ENCODE measurements around the gene CELA3A.
A peak's percentile ranks its signal among the peaks of the same experiment; 100 is the strongest.
"Not testable (repeated sequence)": the region's sequence is repeated elsewhere in the genome, so short reads cannot be mapped to it uniquely, and the experiment has no call there.

Gene CELA3A

DNA sequence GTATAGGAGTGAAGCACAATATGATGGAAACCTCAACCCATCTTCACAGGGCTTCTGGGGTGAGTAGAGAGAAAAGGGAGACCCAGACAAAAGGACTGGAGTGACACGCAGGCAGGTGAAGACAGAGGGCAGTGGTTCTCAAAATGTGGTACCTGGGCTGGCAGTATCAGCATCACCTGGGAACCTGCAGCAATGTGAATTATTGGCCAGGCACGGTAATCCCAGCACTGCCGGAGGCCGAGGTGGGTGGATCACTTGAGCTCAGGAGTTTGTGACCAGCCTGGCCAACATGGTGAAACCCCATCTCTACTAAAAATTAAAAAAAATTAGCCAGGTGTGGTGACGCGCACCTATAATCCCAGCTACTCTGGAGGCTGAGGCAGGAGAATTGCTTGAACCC lies 19.3 kb upstream of the CELA3A start:
- DNase-seq: not testable (repeated sequence)

GRCh38 chr1:21983539-21983938 lies 17.9 kb upstream of the CELA3A start:
- DNase-seq: not testable (repeated sequence)

GRCh38 chr1:21985893-21986292 lies 15.6 kb upstream of the CELA3A start:
- DNase-seq: not testable (repeated sequence)

GRCh38 chr1:21986386-21986785 lies 15.1 kb upstream of the CELA3A start:
- not testable (repeated sequence) for DNase-seq

DNA sequence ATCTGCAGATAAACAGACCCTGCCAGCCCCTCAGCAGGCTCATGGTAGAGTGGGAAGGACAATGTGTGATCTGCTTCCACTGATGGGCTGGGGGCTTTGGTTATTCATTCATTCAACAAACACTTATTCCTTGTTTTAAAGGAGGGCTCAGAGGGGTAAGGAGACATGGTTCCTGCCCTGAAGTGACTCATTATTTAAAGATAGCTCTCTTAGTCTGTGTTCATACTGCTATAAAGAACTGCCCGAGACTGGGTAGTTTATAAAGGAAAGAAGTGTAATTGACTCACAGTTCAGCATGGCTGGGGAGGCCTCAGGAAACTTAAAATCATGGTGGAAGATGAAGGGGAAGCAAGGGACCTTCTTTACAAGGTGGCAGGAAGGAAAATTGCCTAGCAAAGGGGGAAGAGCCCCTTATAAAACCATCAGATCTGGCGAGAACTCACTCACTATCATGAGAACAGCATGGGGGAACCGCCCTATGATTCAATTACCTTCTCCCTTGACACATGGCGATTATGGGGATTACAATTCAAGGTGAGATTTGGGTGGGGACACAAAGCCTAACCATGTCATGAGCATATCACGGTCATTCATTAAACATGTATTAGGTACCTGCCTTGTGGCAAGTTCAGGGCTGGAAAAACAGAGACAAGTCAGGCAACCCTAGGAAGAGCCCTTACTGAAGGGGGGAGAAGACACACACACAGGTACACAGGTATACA lies 11.6 kb upstream of the CELA3A start:
- not testable (repeated sequence) for DNase-seq

GRCh38 chr1:21992186-21992585 lies 9.3 kb upstream of the CELA3A start:
- DNase-seq: not testable (repeated sequence)

DNA sequence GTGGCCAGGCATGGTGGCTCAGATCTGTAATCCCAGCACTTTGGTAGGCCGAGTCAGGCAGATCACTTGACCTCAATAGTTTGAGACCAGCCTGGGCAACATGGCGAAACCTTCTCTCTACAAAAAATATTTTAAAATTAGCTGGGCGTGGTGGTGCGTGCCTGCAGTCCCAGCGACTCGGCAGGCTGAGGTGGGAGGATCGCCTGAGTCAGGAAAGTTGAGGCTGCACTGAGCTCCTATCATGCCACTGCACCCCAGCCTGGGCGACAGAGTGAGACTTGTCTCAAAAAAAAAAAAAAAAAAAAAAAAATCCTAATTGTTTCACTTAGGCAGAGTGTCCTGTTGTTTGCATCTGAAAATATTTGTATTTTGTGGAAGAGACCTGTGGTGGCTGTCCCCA lies 6.7 kb upstream of the CELA3A start:
- not testable (repeated sequence) for DNase-seq

- DNase-seq: not testable (repeated sequence)
Observed at GRCh38 chr1:21996663-21996970, 4.8 kb upstream of the CELA3A start.

GRCh38 chr1:21997891-21998623 lies 3.4 kb upstream of the CELA3A start:
- DNase-seq: not testable (repeated sequence)

DNA sequence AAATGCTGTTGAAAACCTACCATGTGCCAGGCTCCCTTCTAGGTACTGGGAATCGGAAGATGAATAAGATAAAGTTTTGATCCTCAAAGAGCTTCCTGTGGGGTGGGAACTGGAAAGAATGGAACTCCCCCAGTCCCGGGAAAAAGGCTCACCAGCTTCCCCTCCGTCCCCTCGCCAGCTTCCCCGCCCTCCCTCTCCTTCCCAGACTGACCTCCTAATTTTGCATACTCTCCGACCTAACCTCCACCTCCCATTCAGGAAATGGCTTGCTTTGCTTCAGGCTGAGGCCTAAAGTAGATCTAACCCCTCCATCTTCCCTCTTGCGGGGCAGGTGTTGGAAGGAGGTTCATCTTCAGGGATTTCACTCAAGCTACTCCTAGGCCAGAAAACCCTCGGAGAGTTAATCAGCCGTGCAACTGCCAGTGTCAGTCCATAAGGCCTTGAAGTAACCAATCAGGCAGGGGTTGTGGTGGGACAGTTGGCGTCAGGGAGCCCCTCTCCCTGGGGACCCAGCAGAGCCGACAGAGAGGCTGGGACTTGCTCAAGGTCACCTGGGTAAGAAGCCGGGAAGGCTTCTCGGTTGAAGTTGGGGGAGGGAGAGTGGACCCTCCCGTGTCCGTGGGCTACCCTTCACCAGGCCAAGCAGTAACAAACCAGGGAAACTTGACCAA lies 2.7 kb upstream of the CELA3A start:
- not testable (repeated sequence) for DNase-seq

- DNase-seq: not testable (repeated sequence)
Observed at GRCh38 chr1:21999645-22000044, 1.8 kb upstream of the CELA3A start.

- not testable (repeated sequence) for DNase-seq
Observed at GRCh38 chr1:22002461-22002860, 1.0 kb downstream of the CELA3A start.

DNA sequence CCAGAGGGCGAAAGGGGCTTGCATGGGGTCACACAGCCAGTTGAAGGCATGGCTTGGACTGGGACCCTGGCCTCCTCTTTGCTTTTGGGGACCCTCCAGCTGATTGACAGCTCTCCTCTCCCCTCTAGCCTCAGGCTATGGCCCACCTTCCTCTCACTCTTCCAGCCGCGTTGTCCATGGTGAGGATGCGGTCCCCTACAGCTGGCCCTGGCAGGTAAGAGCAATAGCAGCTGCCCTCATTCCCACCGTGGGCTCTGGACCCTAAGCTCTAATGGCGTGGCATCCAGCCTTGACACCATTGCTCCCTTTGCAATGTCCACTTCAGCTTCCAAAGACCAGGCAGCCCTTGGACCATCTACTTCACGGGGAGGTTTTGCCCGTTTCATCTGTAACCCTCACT lies 1.4 kb downstream of the CELA3A start:
- not testable (repeated sequence) for DNase-seq

GRCh38 chr1:22003959-22004358 lies 2.5 kb downstream of the CELA3A start:
- not testable (repeated sequence) for DNase-seq

- DNase-seq: not testable (repeated sequence)
Observed at GRCh38 chr1:22005261-22006149, 4.0 kb downstream of the CELA3A start.

DNA sequence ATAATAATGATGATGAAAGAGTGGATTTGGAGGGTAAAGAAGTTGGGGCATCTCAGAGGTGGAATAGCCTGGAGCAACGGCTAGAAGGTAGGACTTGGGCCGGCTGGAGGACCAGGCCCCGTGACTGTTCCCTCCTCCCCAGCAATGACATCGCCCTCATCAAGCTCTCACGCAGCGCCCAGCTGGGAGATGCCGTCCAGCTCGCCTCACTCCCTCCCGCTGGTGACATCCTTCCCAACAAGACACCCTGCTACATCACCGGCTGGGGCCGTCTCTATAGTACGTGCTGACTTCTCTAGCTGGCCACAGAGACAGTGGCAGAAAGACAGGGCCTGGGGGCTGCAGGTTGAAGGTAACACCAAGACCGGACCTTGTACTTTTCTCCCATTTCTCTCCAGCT lies 5.3 kb downstream of the CELA3A start:
- not testable (repeated sequence) for DNase-seq

DNA sequence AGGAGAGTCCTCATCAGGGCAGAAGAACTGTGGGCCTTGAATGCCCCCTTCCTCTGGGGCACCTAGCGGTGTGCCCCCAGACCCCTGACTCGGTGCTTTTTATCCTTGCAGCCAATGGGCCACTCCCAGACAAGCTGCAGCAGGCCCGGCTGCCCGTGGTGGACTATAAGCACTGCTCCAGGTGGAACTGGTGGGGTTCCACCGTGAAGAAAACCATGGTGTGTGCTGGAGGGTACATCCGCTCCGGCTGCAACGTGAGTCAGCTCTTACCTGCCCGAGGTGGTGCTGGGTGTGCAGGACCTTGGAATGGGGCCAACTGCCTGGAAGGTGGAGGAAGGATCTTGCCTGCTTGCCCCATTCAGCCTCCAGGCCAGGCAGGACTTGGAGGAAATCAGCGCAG lies 5.8 kb downstream of the CELA3A start:
- not testable (repeated sequence) for DNase-seq

GRCh38 chr1:22009566-22009965 lies 8.1 kb downstream of the CELA3A start:
- not testable (repeated sequence) for DNase-seq

DNA sequence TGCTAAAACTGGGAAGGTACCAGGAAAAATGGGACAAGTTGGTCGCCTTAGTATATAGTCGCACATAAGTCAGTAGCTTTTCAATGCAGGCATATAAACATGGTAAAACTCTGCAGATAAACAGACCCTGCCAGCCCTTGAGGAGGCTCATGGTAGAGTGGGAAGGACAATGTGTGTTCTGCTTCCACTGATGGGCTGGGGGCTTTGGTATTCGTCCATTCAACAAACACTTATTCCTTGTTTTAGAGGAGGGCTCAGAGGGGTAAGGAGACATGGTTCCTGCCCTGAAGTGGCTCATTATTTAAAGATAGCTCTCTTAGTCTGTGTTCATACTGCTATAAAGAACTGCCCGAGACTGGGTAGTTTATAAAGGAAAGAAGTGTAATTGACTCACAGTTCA lies 11.3 kb downstream of the CELA3A start:
- DNase-seq: not testable (repeated sequence)

DNA sequence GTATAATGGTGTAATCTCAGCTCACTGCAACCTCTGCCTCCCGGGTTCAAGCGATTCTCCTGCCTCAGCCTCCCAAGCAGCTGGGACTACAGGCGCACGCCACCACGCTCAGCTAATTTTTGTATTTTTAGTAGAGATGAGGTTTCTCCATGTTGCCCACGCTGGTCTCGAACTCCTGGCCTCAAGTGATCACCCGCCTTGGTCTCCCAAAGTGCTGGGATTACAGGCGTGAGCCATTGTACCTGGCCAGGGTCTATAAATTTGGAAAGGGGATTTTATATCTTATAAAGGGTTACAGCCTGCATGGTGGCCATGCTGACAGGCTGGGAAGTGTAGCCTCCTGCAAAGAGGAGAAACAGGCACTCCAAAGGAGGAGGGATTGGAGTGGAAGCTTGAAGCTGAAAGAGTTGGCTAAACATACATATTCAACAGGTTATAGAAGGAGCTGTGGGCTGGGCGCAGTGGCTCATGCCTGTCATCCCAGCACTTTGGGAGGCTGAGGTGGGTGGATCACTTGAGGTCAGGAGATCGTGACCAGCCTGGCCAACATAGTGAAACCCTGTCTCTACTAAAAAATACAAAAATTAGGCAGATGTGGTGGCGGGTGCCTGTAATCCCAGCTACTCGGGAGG lies 13.2 kb downstream of the CELA3A start:
- not testable (repeated sequence) for DNase-seq

- peak in 2 of 4 experiments; percentile 37 to 41 for DNase-seq
Observed at GRCh38 chr1:22018583-22019559, 17.4 kb downstream of the CELA3A start.

All from activated naive CD4-positive, alpha-beta T cell (primary cell).